Fibroblast of mammary gland (primary cell): ENCODE results near the gene SERPINE1.
"Not testable (repeated sequence)": the region's sequence is repeated elsewhere in the genome, so short reads cannot be mapped to it uniquely, and the experiment has no call there.

Source experiments
- DNase-seq: peaks from one replicate; pipeline ENCODE4 v3.0.0-alpha.2; 2010; ENCODE audit warnings: low read depth
- H3K4me3 ChIP-seq: 2 replicates; pipeline ENCODE4 v1.5.1; 2011; ENCODE audit warnings: low read depth, mild to moderate bottlenecking, low read length, moderate library complexity; ENCODE audit not compliant: control insufficient read depth
- CTCF ChIP-seq: conservative IDR thresholded peaks from 2 replicates; pipeline ENCODE4 v1.5.1; 2011; ENCODE audit warnings: low read depth, low read length, inconsistent platforms; ENCODE audit not compliant: control insufficient read depth, insufficient read depth

The SERPINE1 gene

GRCh38 chr7:101118856-101119255 is 8.0 kb upstream of the SERPINE1 start:
- no peak for TF ChIP-seq CTCF
- H3K4me3 ChIP-seq, result no peak overlapping the region
- DNase-seq, result no peak

- TF ChIP-seq CTCF, result no peak
- no peak overlapping the region for H3K4me3 ChIP-seq
- DNase-seq, result peak; percentile 63
Observed at GRCh38 chr7:101119876-101120275, 7.0 kb upstream of the SERPINE1 start.

- no peak for DNase-seq
- H3K4me3 ChIP-seq, result no peak overlapping the region
- TF ChIP-seq CTCF, result no peak
Observed at GRCh38 chr7:101120315-101120714, 6.6 kb upstream of the SERPINE1 start.

- H3K4me3 ChIP-seq, DNase-seq: not testable (repeated sequence)
Observed at GRCh38 chr7:101121631-101121990, 5.3 kb upstream of the SERPINE1 start.

GRCh38 chr7:101121991-101122932 is 4.6 kb upstream of the SERPINE1 start:
- peak; percentile 98 for DNase-seq
- TF ChIP-seq CTCF, result no peak
- peak overlapping the region; percentile 33 for H3K4me3 ChIP-seq

- TF ChIP-seq CTCF, result no peak
- DNase-seq, result no peak
- H3K4me3 ChIP-seq, result no peak overlapping the region
Observed at GRCh38 chr7:101122933-101123702, 3.8 kb upstream of the SERPINE1 start.

- H3K4me3 ChIP-seq, result no peak overlapping the region
- TF ChIP-seq CTCF, result no peak
- DNase-seq, result no peak
Observed at GRCh38 chr7:101123703-101124068, 3.2 kb upstream of the SERPINE1 start.
